ENCODE results near the gene CCL26. TPM values are rescaled to one million over a fixed set of nuclear protein-coding genes. Genes with fewer than 3 reads are reported as not detected.
A peak's percentile ranks its signal among the peaks of the same experiment; 100 is the strongest.

Gene CCL26
- total and polyA plus RNA-seq, 2 of the 13 experiments (the other 11 are each of a cell fraction or from before 2014, with no cell fraction given), result 0.16 TPM; not detected in 1

DNA sequence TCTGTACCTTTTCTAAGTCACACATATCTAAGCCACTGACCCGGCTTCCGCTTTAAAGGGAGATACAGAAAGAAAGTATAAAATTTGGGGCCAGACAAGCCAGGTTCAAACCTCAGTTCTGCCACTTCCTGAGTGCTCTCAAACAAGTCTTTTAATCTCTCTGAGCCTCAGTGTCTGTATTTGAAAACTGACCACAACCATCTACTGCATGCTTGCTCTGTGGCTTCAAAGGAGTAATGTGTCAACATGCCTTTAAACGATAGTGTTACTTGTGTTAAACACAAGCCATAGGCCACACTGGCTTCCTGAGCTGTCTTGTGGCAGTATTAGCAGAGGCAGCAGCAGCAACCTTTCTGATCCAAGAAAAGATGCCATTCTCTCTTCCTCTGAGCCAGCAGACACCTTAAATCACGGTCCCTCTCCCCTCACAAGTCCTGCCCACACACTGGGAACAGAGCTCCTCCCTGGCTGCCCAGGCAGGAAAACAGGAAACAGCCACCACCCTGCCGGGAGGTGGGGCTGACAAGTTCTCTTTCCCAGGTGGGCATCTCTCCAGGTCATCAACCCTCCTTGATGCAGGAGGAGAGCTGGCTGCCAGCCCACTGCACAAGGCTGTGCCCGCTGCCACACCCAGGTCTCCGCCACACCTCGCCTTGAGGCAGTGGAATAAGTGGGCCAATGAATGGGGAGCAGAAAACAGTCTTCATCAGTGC lies 44.0 kb downstream of the CCL26 start (continued):
- TF ChIP-seq, protein P1, sequence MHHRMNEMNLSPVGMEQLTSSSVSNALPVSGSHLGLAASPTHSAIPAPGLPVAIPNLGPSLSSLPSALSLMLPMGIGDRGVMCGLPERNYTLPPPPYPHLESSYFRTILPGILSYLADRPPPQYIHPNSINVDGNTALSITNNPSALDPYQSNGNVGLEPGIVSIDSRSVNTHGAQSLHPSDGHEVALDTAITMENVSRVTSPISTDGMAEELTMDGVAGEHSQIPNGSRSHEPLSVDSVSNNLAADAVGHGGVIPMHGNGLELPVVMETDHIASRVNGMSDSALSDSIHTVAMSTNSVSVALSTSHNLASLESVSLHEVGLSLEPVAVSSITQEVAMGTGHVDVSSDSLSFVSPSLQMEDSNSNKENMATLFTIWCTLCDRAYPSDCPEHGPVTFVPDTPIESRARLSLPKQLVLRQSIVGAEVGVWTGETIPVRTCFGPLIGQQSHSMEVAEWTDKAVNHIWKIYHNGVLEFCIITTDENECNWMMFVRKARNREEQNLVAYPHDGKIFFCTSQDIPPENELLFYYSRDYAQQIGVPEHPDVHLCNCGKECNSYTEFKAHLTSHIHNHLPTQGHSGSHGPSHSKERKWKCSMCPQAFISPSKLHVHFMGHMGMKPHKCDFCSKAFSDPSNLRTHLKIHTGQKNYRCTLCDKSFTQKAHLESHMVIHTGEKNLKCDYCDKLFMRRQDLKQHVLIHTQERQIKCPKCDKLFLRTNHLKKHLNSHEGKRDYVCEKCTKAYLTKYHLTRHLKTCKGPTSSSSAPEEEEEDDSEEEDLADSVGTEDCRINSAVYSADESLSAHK (CRISPR knock-in tag; IDR thresholded peaks at IDR 0.05; ENCODE audit: borderline replicate concordance), result no peak
- no peak for TF ChIP-seq MAZ (IDR thresholded peaks at IDR 0.05; ENCODE audit: borderline replicate concordance, low read depth, low read length)
- TF ChIP-seq MAZ (CRISPR knock-in tag; IDR thresholded peaks at IDR 0.05; ENCODE audit: low read depth), result no peak
- no peak for TF ChIP-seq ZHX1 (CRISPR knock-in tag; IDR thresholded peaks at IDR 0.05; ENCODE audit: low read depth)
- TF ChIP-seq ZNF20 (CRISPR knock-in tag; IDR thresholded peaks at IDR 0.05), result no peak
- TF ChIP-seq REL (CRISPR knock-in tag; conservative IDR thresholded peaks at IDR 0.05), result no peak
- TF ChIP-seq ZNF382 (CRISPR knock-in tag; IDR thresholded peaks at IDR 0.05; ENCODE audit: borderline replicate concordance), result no peak
- TF ChIP-seq, protein P2, sequence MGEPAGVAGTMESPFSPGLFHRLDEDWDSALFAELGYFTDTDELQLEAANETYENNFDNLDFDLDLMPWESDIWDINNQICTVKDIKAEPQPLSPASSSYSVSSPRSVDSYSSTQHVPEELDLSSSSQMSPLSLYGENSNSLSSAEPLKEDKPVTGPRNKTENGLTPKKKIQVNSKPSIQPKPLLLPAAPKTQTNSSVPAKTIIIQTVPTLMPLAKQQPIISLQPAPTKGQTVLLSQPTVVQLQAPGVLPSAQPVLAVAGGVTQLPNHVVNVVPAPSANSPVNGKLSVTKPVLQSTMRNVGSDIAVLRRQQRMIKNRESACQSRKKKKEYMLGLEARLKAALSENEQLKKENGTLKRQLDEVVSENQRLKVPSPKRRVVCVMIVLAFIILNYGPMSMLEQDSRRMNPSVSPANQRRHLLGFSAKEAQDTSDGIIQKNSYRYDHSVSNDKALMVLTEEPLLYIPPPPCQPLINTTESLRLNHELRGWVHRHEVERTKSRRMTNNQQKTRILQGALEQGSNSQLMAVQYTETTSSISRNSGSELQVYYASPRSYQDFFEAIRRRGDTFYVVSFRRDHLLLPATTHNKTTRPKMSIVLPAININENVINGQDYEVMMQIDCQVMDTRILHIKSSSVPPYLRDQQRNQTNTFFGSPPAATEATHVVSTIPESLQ (CRISPR knock-in tag; conservative IDR thresholded peaks at IDR 0.05), result no peak
- no peak for TF ChIP-seq ZNF639 (CRISPR knock-in tag; conservative IDR thresholded peaks at IDR 0.05)
- peak; percentile 21; the same call in 1 of the 2 replicates for TF ChIP-seq ZNF274 (CRISPR knock-in tag; IDR thresholded peaks at IDR 0.05)
- TF ChIP-seq ZNF451 (CRISPR knock-in tag; IDR thresholded peaks at IDR 0.05), result no peak
- TF ChIP-seq TARDBP (CRISPR knock-in tag; IDR thresholded peaks at IDR 0.05), result peak; percentile 51
- TF ChIP-seq MIXL1 (CRISPR knock-in tag; IDR thresholded peaks at IDR 0.05), result no peak
- TF ChIP-seq SSRP1 (CRISPR knock-in tag; IDR thresholded peaks at IDR 0.05), result peak; percentile 94
- peak; percentile 42; the same call in 1 of the 2 replicates for TF ChIP-seq MED1 (CRISPR knock-in tag; IDR thresholded peaks at IDR 0.05)

Measured in HepG2 (cell line).